Caki2 (cell line): ENCODE results near the gene RCN1. TPM values are rescaled to one million over a fixed set of nuclear protein-coding genes. Genes with fewer than 3 reads are reported as not detected.

Experiments used
- DNase-seq: peaks from one replicate; pipeline ENCODE4 v3.0.0-alpha.2; 2015; ENCODE audit warnings: low read depth
- in situ Hi-C: cut with HindIII; loops from 2 replicates; pipeline ENCODE4 v1.10.0; 2016; ENCODE audit warnings: low sequenced_read_pairs, low pct_unique_long_range_greater_than_20kb, mixed read lengths
- total RNA-seq: library from RNA; depleted of rRNA; stranded (reverse); fragments of >200 nt; shearing (Covaris generic); gene quantifications from 2 replicates; pipeline ENCODE4 v1.2.3, GENCODE V29; 2014; ENCODE audit warnings: low replicate concordance

Gene RCN1
- total RNA-seq, 1 experiment from 2014 or later: 189 TPM

GRCh38 chr11:32138902-32139301 lies 48.0 kb downstream of the RCN1 start:
- no peak for DNase-seq
- in situ Hi-C loops: no loop called here

- DNase-seq: no peak
- in situ Hi-C loops: no loop called here
Measured at GRCh38 chr11:32139896-32140520, 49.1 kb downstream of the RCN1 start.

GRCh38 chr11:32141745-32142546 lies 51.1 kb downstream of the RCN1 start:
- DNase-seq: no peak
- in situ Hi-C loops: no loop called here

GRCh38 chr11:32143378-32143777 lies 52.5 kb downstream of the RCN1 start:
- no peak for DNase-seq
- in situ Hi-C loops: no loop called here

GRCh38 chr11:32145282-32145681 lies 54.4 kb downstream of the RCN1 start:
- in situ Hi-C loops: no loop called here
- no peak for DNase-seq

- no peak for DNase-seq
- in situ Hi-C loops: no loop called here
Measured at GRCh38 chr11:32148895-32149294, 58.0 kb downstream of the RCN1 start.

- in situ Hi-C loops: no loop called here
- DNase-seq: no peak
Measured at GRCh38 chr11:32149748-32150147, 58.9 kb downstream of the RCN1 start.

GRCh38 chr11:32151027-32151426 lies 60.2 kb downstream of the RCN1 start:
- DNase-seq: no peak
- in situ Hi-C loops: no loop called here

GRCh38 chr11:32152216-32152615 lies 61.3 kb downstream of the RCN1 start:
- in situ Hi-C loops: no loop called here
- no peak for DNase-seq

- no peak for DNase-seq
- in situ Hi-C loops: no loop called here
Measured at GRCh38 chr11:32152821-32153220, 61.9 kb downstream of the RCN1 start.

GRCh38 chr11:32153747-32154146 lies 62.9 kb downstream of the RCN1 start:
- in situ Hi-C loops: no loop called here
- DNase-seq: no peak

GRCh38 chr11:32154275-32154674 lies 63.4 kb downstream of the RCN1 start:
- in situ Hi-C loops: no loop called here
- DNase-seq: no peak
